Gastrocnemius medialis (tissue), 4 donors: ENCODE results near the gene FAM24B. TPM values are rescaled to one million over a fixed set of nuclear protein-coding genes. Genes with fewer than 3 reads are reported as not detected.

ENCODE experiments used
- ATAC-seq, 2 donors: fragments of 150-250 bp; one replicate each; pipeline ENCODE4 v1.9.1; 2016
- DNase-seq, 2 donors: peaks; one replicate each; pipeline ENCODE4 v3.0.0-alpha.2; 2019
- H3K27ac ChIP-seq, 4 donors: fragments of 200-600 bp; sonication (generic); 1 replicate in 1 of 4; 2 replicates in 3 of 4; pipeline ENCODE4 v1.5.1; 2016 to 2018; ENCODE audit warnings: mild to moderate bottlenecking in 2 of 4, moderate library complexity in 1 of 4
- H3K27me3 ChIP-seq, 3 donors: fragments of 200-600 bp; sonication (generic) in 2 of 3; 1 replicate in 1 of 3; 2 replicates in 2 of 3; pipeline versions ENCODE4 v1.5.1 to v1.6.0; 2016 to 2019; ENCODE audit warnings: mild to moderate bottlenecking in 1 of 3, moderate library complexity in 1 of 3
- H3K36me3 ChIP-seq, 2 donors: fragments of 200-600 bp; sonication (generic) in 1 of 2; one replicate each; pipeline ENCODE4 v1.5.1; 2017 to 2018
- H3K4me1 ChIP-seq, 2 donors: fragments of 200-600 bp; sonication (generic) in 1 of 2; one replicate each; pipeline ENCODE4 v1.5.1; 2016 to 2017; ENCODE audit warnings: mild to moderate bottlenecking in 2 of 2
- H3K4me3 ChIP-seq, 4 donors: fragments of 200-600 bp; sonication (generic) in 3 of 4; 1 replicate in 1 of 4; 2 replicates in 3 of 4; pipeline ENCODE4 v1.5.1; 2016 to 2019; ENCODE audit warnings: mild to moderate bottlenecking in 2 of 4
- H3K9me3 ChIP-seq, 3 donors: fragments of 200-600 bp; sonication (generic) in 2 of 3; 1 replicate in 1 of 3; 2 replicates in 2 of 3; pipeline ENCODE4 v1.5.1; 2016 to 2019
- POLR2A ChIP-seq, 2 donors: fragments of 450-650 bp; IDR thresholded peaks; one replicate each; pipeline ENCODE4 v1.6.1; 2017; ENCODE audit warnings: antibody characterized with exemption in 2 of 2, mild to moderate bottlenecking in 2 of 2, moderate library complexity in 2 of 2
- in situ Hi-C, 4 donors: fragments of 200-750 bp; cut with MboI; loops; one replicate each; pipeline versions ENCODE4 v1.15.0 to v1.8.0; 2017; ENCODE audit warnings: low sequenced_read_pairs in 4 of 4
- intact Hi-C: fragments of 100-400 bp; cut with DNase I; formaldehyde crosslinking; loops from one replicate; pipeline ENCODE4 v1.15.1; 2023; ENCODE audit warnings: low total_unique reads
- total RNA-seq, 4 donors: library from RNA; depleted of rRNA; stranded (reverse); fragments of >200 nt; gene quantifications; one replicate each; pipeline versions ENCODE4 v1.1.0 to v1.2.3, GENCODE V29; 2016
- TF ChIP-seq, protein P1 (sequence below), 5 experiments: fragments of 450-650 bp in 3 of 5; fragments of 200-600 bp in 2 of 5; sonication (generic) in 2 of 5; IDR thresholded peaks in 4 of 5; conservative IDR thresholded peaks in 1 of 5; 1 replicate in 4 of 5; 2 replicates in 1 of 5; pipeline ENCODE4 v1.5.1; 2016 to 2019; ENCODE audit warnings: antibody characterized with exemption in 5 of 5, mild to moderate bottlenecking in 3 of 5, moderate library complexity in 3 of 5

The FAM24B gene
- total RNA-seq, 4 donors from 2014 or later = not detected

DNA sequence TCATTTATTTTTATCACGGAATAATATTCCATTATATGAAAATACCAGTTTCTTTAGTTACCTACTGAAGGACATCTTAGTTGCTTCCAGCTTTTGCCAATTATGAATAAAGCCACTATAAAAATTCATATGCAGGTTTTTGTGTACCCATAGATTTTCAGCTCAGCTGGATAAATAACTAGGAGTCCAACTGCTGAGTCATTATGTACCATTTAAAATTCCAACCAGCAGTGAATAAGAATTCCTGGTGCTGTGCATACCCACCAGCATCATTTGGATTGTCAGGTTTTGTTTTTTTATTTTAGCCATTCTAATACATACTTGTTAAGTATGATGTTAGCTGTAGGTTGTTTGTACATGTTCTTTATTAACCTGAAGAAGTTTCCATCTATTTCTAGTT lies 14.5 kb downstream of the FAM24B start:
- no peak for TF ChIP-seq POLR2A (IDR thresholded peaks at IDR 0.05)
- TF ChIP-seq, protein P1, sequence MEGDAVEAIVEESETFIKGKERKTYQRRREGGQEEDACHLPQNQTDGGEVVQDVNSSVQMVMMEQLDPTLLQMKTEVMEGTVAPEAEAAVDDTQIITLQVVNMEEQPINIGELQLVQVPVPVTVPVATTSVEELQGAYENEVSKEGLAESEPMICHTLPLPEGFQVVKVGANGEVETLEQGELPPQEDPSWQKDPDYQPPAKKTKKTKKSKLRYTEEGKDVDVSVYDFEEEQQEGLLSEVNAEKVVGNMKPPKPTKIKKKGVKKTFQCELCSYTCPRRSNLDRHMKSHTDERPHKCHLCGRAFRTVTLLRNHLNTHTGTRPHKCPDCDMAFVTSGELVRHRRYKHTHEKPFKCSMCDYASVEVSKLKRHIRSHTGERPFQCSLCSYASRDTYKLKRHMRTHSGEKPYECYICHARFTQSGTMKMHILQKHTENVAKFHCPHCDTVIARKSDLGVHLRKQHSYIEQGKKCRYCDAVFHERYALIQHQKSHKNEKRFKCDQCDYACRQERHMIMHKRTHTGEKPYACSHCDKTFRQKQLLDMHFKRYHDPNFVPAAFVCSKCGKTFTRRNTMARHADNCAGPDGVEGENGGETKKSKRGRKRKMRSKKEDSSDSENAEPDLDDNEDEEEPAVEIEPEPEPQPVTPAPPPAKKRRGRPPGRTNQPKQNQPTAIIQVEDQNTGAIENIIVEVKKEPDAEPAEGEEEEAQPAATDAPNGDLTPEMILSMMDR (IDR thresholded peaks at IDR 0.05 in 4 of 5, conservative IDR thresholded peaks at IDR 0.05 in 1 of 5) = no peak
- in situ Hi-C loops (no loop called here), intact Hi-C loops (no loop called here)
- H3K27me3 ChIP-seq = no peaks in the 10 kb centered on the region
- no peaks in the 10 kb centered on the region for H3K9me3 ChIP-seq
- H3K4me3 ChIP-seq = no peak overlapping the region
- H3K27ac ChIP-seq = no peak overlapping the region
- H3K36me3 ChIP-seq = no peaks in the 10 kb centered on the region
- ATAC-seq (no peak), DNase-seq (no peak)
- no peaks in the 10 kb centered on the region for H3K4me1 ChIP-seq

- Histone ChIP-seq H3K36me3 (no peaks in the 10 kb centered on the region), H3K9me3 (no peaks in the 10 kb centered on the region), H3K27ac (no peak overlapping the region), H3K4me1 (no peaks in the 10 kb centered on the region), H3K4me3 (no peak overlapping the region), H3K27me3 (no peaks in the 10 kb centered on the region)
- in situ Hi-C loops = no loop called here
- DNase-seq (no peak), ATAC-seq (no peak)
- TF ChIP-seq, protein P1 (IDR thresholded peaks at IDR 0.05 in 4 of 5, conservative IDR thresholded peaks at IDR 0.05 in 1 of 5) = no peak
- TF ChIP-seq POLR2A (IDR thresholded peaks at IDR 0.05) = no peak
- intact Hi-C loops = no loop called here
Observed at GRCh38 chr10:122864194-122864592, 15.2 kb downstream of the FAM24B start.

DNA sequence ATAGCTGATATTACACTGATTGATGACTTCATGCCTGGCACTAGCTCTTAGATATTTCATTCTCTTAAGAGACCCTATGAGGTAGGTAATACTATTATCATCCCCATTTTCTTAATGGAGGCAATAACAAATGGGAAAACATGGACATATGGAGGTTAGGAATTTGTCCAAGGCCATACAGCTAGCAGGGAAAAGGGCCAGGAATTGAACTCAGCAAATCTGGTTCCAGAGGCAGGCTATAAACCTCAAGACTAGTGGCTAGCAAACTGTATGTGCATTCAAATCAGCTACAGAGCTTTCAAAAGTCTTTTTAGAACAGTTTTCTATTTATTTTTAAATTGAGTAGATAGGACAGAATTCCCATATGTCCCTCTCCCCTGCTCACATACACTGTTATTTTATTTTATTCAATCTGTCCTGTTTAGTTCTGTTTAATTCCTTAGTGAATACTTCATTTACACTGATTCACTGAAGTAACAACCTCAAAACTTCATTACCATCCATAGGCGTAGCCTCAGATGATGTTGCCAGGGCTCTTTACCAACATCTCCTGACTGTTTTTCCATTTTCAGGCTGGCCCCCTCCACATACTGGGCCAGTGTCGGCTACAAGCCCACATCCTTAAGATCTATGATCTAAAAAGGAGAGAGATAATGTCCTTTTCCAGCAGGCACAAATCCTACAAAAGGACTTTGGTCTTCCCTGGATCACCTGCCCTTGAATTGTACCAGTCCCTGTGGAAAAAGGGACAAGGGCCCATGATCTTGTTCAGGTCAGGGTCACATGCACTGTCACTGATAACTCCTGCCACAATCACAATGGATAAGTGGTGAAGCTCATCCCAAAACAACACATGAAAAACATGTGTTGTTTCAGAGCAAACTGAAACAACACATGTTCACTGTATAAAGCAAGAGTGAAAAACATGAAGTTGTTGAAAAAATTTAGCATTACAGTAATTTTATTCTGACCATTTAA lies 15.9 kb downstream of the FAM24B start:
- in situ Hi-C loops (no loop called here), intact Hi-C loops (no loop called here)
- no peak for ATAC-seq
- TF ChIP-seq, protein P1 (IDR thresholded peaks at IDR 0.05 in 4 of 5, conservative IDR thresholded peaks at IDR 0.05 in 1 of 5) = no peak
- no peak for TF ChIP-seq POLR2A (IDR thresholded peaks at IDR 0.05)
- no peak for DNase-seq
- H3K9me3 ChIP-seq = no peaks in the 10 kb centered on the region
- H3K4me1 ChIP-seq = no peaks in the 10 kb centered on the region
- H3K27me3 ChIP-seq = no peaks in the 10 kb centered on the region
- H3K36me3 ChIP-seq = no peaks in the 10 kb centered on the region
- no peak overlapping the region for H3K4me3 ChIP-seq
- H3K27ac ChIP-seq = no peak overlapping the region

GRCh38 chr10:122861711-122862161 lies 17.6 kb downstream of the FAM24B start:
- no peaks in the 10 kb centered on the region for H3K4me1 ChIP-seq
- DNase-seq (no peak), ATAC-seq (no peak)
- H3K27me3 ChIP-seq = no peaks in the 10 kb centered on the region
- TF ChIP-seq, protein P1 (IDR thresholded peaks at IDR 0.05 in 4 of 5, conservative IDR thresholded peaks at IDR 0.05 in 1 of 5) = no peak
- no peak for TF ChIP-seq POLR2A (IDR thresholded peaks at IDR 0.05)
- H3K9me3 ChIP-seq = no peaks in the 10 kb centered on the region
- H3K27ac ChIP-seq = no peak overlapping the region
- H3K36me3 ChIP-seq = no peaks in the 10 kb centered on the region
- intact Hi-C loops = no loop called here
- no peak overlapping the region for H3K4me3 ChIP-seq
- in situ Hi-C loops = no loop called here
